Panc1 (cell line): ENCODE data around the gene GRP. TPM values are rescaled to one million over a fixed set of nuclear protein-coding genes. Genes with fewer than 3 reads are reported as not detected.

Experiments
- ATAC-seq: fragments of 200-7000 bp; cut with Tn5 transposase; 2 replicates; pipeline ENCODE4 v1.9.1; 2020; ENCODE audit warnings: mild to moderate bottlenecking, moderate library complexity
- BruUV-seq: library from RNA; stranded (reverse); fragments of 400-500 nt; replicated peaks from 2 replicates; lab custom pipeline; 2021; lab: Mats Ljungman, UMichigan
- CTCF ChIA-PET: fragments of 300-600 bp; sonication (Branson Sonifier 250); formaldehyde crosslinking; loops from one replicate; lab custom pipeline; 2022; ENCODE audit warnings: antibody characterized with exemption; lab: Charles Lee
- POLR2A ChIA-PET: fragments of 300-600 bp; sonication (Branson Sonifier 250); formaldehyde crosslinking; loops from one replicate; lab custom pipeline; 2022; ENCODE audit warnings: antibody characterized with exemption; lab: Charles Lee
- DNase-seq: peaks from one replicate; pipeline ENCODE4 v3.0.0-alpha.2; 2010; ENCODE audit warnings: low read depth, low spot score
- H3K27ac ChIP-seq: 2 replicates; pipeline ENCODE4 v1.5.1; 2011; ENCODE audit warnings: mild to moderate bottlenecking, low read length, inconsistent platforms
- H3K27me3 ChIP-seq: fragments of 200-500 bp; sonication (Bioruptor generic); 2 replicates; pipeline ENCODE4 v1.6.0; 2014; ENCODE audit warnings: low read length, inconsistent platforms; ENCODE audit not compliant: control insufficient read depth, insufficient read depth
- H3K36me3 ChIP-seq: fragments of 200-500 bp; sonication (Bioruptor generic); 2 replicates; pipeline ENCODE4 v1.5.1; 2014; ENCODE audit warnings: inconsistent platforms, mild to moderate bottlenecking, low read length, moderate library complexity; ENCODE audit not compliant: control insufficient read depth, insufficient read depth
- H3K4me1 ChIP-seq: 2 replicates; pipeline ENCODE4 v1.5.1; 2011; ENCODE audit warnings: inconsistent platforms, mild to moderate bottlenecking, low read length, moderate library complexity; ENCODE audit not compliant: control insufficient read depth, insufficient read depth
- H3K4me3 ChIP-seq, 2 experiments: 2 replicates each; pipeline ENCODE4 v1.5.1; 2011 to 2012; ENCODE audit warnings: low read depth in 2 of 2, low read length in 2 of 2, mild to moderate bottlenecking in 2 of 2, inconsistent platforms in 1 of 2, moderate library complexity in 1 of 2
- H3K9me3 ChIP-seq: fragments of 200-500 bp; sonication (Bioruptor generic); 2 replicates; pipeline ENCODE4 v1.5.1; 2014; ENCODE audit warnings: low read depth, mild to moderate bottlenecking, inconsistent platforms, low read length, moderate library complexity; ENCODE audit not compliant: control insufficient read depth, insufficient read depth
- CTCF ChIP-seq: fragments of 450-650 bp; IDR thresholded peaks from 2 replicates; pipeline ENCODE4 v1.5.1; 2017; ENCODE audit warnings: mild to moderate bottlenecking
- POLR2AphosphoS5 ChIP-seq: IDR thresholded peaks from 2 replicates; pipeline ENCODE4 v1.6.1; 2012; ENCODE audit warnings: mild to moderate bottlenecking, low read depth, low read length, moderate library complexity
- REST ChIP-seq, 2 experiments: IDR thresholded peaks; 2 replicates each; pipeline ENCODE4 v1.6.1; 2011 to 2012; ENCODE audit warnings: low read depth in 2 of 2, control low read depth in 1 of 2, low read length in 1 of 2, mild to moderate bottlenecking in 1 of 2, moderate library complexity in 1 of 2; ENCODE audit not compliant: insufficient read depth in 1 of 2
- SIN3A ChIP-seq: IDR thresholded peaks from 2 replicates; pipeline ENCODE4 v1.6.1; 2012; ENCODE audit warnings: low read depth, mild to moderate bottlenecking, low read length, moderate library complexity, borderline replicate concordance; ENCODE audit not compliant: insufficient read depth
- TCF7L2 ChIP-seq: IDR thresholded peaks from 2 replicates; pipeline ENCODE4 v1.6.1; 2011; ENCODE audit warnings: mild to moderate bottlenecking, low read depth, low read length, inconsistent platforms
- in situ Hi-C: cut with HindIII; loops from 2 replicates; pipeline ENCODE4 v1.10.0; 2016; ENCODE audit warnings: low sequenced_read_pairs, low pct_unique_long_range_greater_than_20kb
- intact Hi-C: fragments of 100-400 bp; cut with micrococcal nuclease; formaldehyde crosslinking; loops from one replicate; pipeline ENCODE4 v1.10.0; 2022; ENCODE audit not compliant: unreplicated experiment
- total RNA-seq: library from RNA; stranded (reverse); gene quantifications from one replicate; pipeline ENCODE4 v1.2.1, GENCODE V29; 2021; ENCODE audit not compliant: unreplicated experiment

The GRP gene
- total RNA-seq, 1 experiment from 2014 or later: not detected

GRCh38 chr18:59268127-59268720 is 48.3 kb downstream of the GRP start:
- ATAC-seq (no peak), DNase-seq (no peak)
- POLR2A ChIA-PET: no interaction called here
- H3K36me3 ChIP-seq: no peaks in the 10 kb centered on the region
- intact Hi-C loops (no loop called here), in situ Hi-C loops (no loop called here)
- H3K27ac ChIP-seq: no peak overlapping the region
- no peaks in the 10 kb centered on the region for H3K9me3 ChIP-seq
- peaks cover 19% of the 10 kb centered on the region for H3K27me3 ChIP-seq
- H3K4me3 ChIP-seq: no peak overlapping the region
- TF ChIP-seq POLR2AphosphoS5 (no peak), REST (IDR thresholded peaks at IDR 0.05; ENCODE audit: insufficient read depth in 1 of 2, low read depth in 2 of 2, low read length in 1 of 2) (no peak), TCF7L2 (no peak), SIN3A (no peak), CTCF (no peak)
- BruUV-seq: no TSS peak
- CTCF ChIA-PET: interaction anchor here (0.7 to 1.9 kb wide), 2 partner anchors 134 to 184 kb away, joined by 4 read pairs; no protein-coding TSS in a partner anchor
- no peaks in the 10 kb centered on the region for H3K4me1 ChIP-seq

- no TSS peak for BruUV-seq
- peak; percentile 79 for ATAC-seq
- no peak for DNase-seq
- intact Hi-C loops: no loop called here
- peaks cover 17% of the 10 kb centered on the region for H3K27me3 ChIP-seq
- in situ Hi-C loops: no loop called here
- H3K27ac ChIP-seq: no peak overlapping the region
- POLR2A ChIA-PET: no interaction called here
- H3K9me3 ChIP-seq: no peaks in the 10 kb centered on the region
- TF ChIP-seq POLR2AphosphoS5 (no peak), CTCF (peak; percentile 69)
- no peaks in the 10 kb centered on the region for H3K36me3 ChIP-seq
- CTCF ChIA-PET: interaction anchor here (0.6 to 1.9 kb wide), 2 partner anchors 17 to 133 kb away, joined by 3 to 4 read pairs; no protein-coding TSS in a partner anchor
- H3K4me3 ChIP-seq: peak overlapping the region; percentile 27 to 37
- no peaks in the 10 kb centered on the region for H3K4me1 ChIP-seq
Measured at GRCh38 chr18:59268721-59269562, 49.0 kb downstream of the GRP start.
